ENCODE results near the gene SEPHS2. TPM values are rescaled to one million over a fixed set of nuclear protein-coding genes. Genes with fewer than 3 reads are reported as not detected.

SEPHS2 gene
- total RNA-seq, 1 donor from 2014 or later, result 37.0 TPM

GRCh38 chr16:30490210-30490609 is 44.5 kb upstream of the SEPHS2 start:
- H3K9ac ChIP-seq (ENCODE audit: low read length), result no peak overlapping the region
- no peaks in the 10 kb centered on the region for H3K79me2 ChIP-seq (ENCODE audit: insufficient read depth, low read length)
- H3K4me3 Mint-ChIP-seq (ENCODE audit: unreplicated experiment), result peak overlapping the region; percentile 50
- H3K4me2 ChIP-seq (ENCODE audit: low read length), result no peak overlapping the region
- H4K20me1 ChIP-seq (ENCODE audit: insufficient read depth, low read length), result no peaks in the 10 kb centered on the region
- FAIRE-seq (no peak), DNase-seq (ENCODE audit: low read depth) (no peak)
- no peaks in the 10 kb centered on the region for H3K9me3 Mint-ChIP-seq (ENCODE audit: unreplicated experiment)
- no peak for TF ChIP-seq CTCF (IDR thresholded peaks at IDR 0.05; ENCODE audit: insufficient read depth, low read depth, low read length)
- no peak for TF ChIP-seq EZH2 (IDR thresholded peaks at IDR 0.05; ENCODE audit: insufficient read depth, low read length)
- no peaks in the 10 kb centered on the region for H3K36me3 Mint-ChIP-seq (ENCODE audit: low read depth, unreplicated experiment)
- H3K27me3 ChIP-seq (ENCODE audit: insufficient read depth, low read length), result no peaks in the 10 kb centered on the region
- peaks cover 8% of the 10 kb centered on the region for H3K4me1 ChIP-seq (ENCODE audit: insufficient read depth, low read length)
- peaks cover 4% of the 10 kb centered on the region for H3K4me1 Mint-ChIP-seq (ENCODE audit: low read depth, unreplicated experiment)
- H3K4me3 ChIP-seq (ENCODE audit: insufficient read depth, low read depth, low read length), result no peak overlapping the region
- H3K27ac Mint-ChIP-seq (ENCODE audit: unreplicated experiment), result no peak overlapping the region
- H2AFZ ChIP-seq (ENCODE audit: low read depth, low read length), result no peak overlapping the region
- no peaks in the 10 kb centered on the region for H3K36me3 ChIP-seq (ENCODE audit: insufficient read depth, low read length)
- H3K27ac ChIP-seq (ENCODE audit: low read depth, low read length), result no peak overlapping the region
- no peaks in the 10 kb centered on the region for H3K9me3 ChIP-seq (ENCODE audit: insufficient read depth, low read depth, low read length)
- H3K27me3 Mint-ChIP-seq (ENCODE audit: low read depth, unreplicated experiment), result peaks cover 13% of the 10 kb centered on the region

GRCh38 chr16:30488764-30489605 is 43.3 kb upstream of the SEPHS2 start:
- Histone ChIP-seq H3K27ac (ENCODE audit: low read depth, low read length) (no peak overlapping the region), H3K4me1 (ENCODE audit: insufficient read depth, low read length) (peaks cover 8% of the 10 kb centered on the region), H4K20me1 (ENCODE audit: insufficient read depth, low read length) (no peaks in the 10 kb centered on the region), H3K27me3 (ENCODE audit: insufficient read depth, low read length) (no peaks in the 10 kb centered on the region), H3K4me2 (ENCODE audit: low read length) (no peak overlapping the region), H3K4me3 (ENCODE audit: insufficient read depth, low read depth, low read length) (no peak overlapping the region), H3K9me3 (ENCODE audit: insufficient read depth, low read depth, low read length) (no peaks in the 10 kb centered on the region), H3K9ac (ENCODE audit: low read length) (no peak overlapping the region), H3K79me2 (ENCODE audit: insufficient read depth, low read length) (no peaks in the 10 kb centered on the region), H3K36me3 (ENCODE audit: insufficient read depth, low read length) (no peaks in the 10 kb centered on the region), H2AFZ (ENCODE audit: low read depth, low read length) (no peak overlapping the region)
- peaks cover 4% of the 10 kb centered on the region for H3K4me1 Mint-ChIP-seq (ENCODE audit: low read depth, unreplicated experiment)
- DNase-seq (ENCODE audit: low read depth), result no peak
- H3K27me3 Mint-ChIP-seq (ENCODE audit: low read depth, unreplicated experiment), result peaks cover 7% of the 10 kb centered on the region
- H3K27ac Mint-ChIP-seq (ENCODE audit: unreplicated experiment), result no peak overlapping the region
- TF ChIP-seq EZH2 (IDR thresholded peaks at IDR 0.05; ENCODE audit: insufficient read depth, low read length) (no peak), CTCF (IDR thresholded peaks at IDR 0.05; ENCODE audit: insufficient read depth, low read depth, low read length) (no peak)
- no peak overlapping the region for H3K4me3 Mint-ChIP-seq (ENCODE audit: unreplicated experiment)
- no peaks in the 10 kb centered on the region for H3K9me3 Mint-ChIP-seq (ENCODE audit: unreplicated experiment)
- FAIRE-seq, result no peak
- no peaks in the 10 kb centered on the region for H3K36me3 Mint-ChIP-seq (ENCODE audit: low read depth, unreplicated experiment)

All from astrocyte (in vitro differentiated cells and primary cell).